DMS79 (cell line): Measurements from ENCODE around the gene TMEM235.
"Not testable (repeated sequence)": the region's sequence is repeated elsewhere in the genome, so short reads cannot be mapped to it uniquely, and the experiment has no call there.

Source experiments
- DNase-seq: peaks from one replicate; lab custom pipeline; 2025; lab: John Stamatoyannopoulos, UW

TMEM235 gene

DNA sequence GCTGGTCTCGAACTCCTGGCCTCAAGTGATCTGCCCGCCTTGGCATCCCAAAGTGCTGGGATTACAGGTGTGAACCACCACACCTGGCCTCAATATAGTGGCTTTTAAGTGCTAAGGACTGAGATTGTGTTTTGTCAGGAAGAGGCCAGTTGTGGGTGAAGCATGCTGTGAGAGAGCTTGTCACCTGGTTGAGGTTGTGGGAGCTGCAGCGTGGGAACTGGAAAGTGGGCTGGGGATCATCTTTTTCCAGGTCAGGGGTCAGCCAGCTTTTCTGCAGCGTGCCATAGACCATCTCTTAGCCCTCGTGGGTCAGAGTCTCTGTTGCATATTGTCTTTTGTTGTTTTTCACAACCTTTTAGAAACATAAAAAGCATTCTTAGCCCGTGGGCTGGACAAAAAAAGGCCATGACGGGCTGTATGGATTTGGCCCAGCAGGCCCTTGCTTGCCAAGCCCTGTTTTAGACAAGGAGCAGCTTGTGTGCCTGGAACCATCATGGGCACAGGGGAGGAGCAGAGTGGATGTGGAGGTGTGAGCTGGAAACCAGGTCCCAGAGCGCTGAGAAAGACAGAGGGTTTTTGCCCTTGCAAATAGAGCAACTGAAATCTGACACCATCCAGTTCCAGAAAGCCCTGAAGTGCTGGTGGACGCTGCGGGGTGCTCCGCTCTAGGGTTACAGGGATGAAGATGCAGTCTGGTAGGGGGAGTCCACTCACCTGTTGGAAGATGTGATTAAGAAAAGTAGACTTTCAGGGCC lies 11.9 kb upstream of the TMEM235 start:
- DNase-seq: no peak

GRCh38 chr17:78223061-78223460 lies 8.4 kb upstream of the TMEM235 start:
- DNase-seq: no peak

DNA sequence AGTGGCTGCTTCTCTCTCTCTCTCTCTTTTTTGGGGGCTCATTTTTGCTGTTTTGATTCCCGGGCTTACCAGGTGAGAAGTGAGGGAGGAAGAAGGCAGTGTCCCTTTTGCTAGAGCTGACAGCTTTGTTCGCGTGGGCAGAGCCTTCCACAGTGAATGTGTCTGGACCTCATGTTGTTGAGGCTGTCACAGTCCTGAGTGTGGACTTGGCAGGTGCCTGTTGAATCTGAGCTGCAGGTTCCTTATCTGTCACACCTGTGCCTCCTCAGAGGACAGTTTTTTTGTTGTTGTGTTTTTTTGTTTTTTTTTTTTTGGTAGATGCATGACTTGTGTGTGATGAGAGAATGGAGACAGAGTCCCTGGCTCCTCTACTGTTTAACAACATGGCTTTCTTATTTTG lies 7.7 kb upstream of the TMEM235 start:
- DNase-seq: no peak

DNA sequence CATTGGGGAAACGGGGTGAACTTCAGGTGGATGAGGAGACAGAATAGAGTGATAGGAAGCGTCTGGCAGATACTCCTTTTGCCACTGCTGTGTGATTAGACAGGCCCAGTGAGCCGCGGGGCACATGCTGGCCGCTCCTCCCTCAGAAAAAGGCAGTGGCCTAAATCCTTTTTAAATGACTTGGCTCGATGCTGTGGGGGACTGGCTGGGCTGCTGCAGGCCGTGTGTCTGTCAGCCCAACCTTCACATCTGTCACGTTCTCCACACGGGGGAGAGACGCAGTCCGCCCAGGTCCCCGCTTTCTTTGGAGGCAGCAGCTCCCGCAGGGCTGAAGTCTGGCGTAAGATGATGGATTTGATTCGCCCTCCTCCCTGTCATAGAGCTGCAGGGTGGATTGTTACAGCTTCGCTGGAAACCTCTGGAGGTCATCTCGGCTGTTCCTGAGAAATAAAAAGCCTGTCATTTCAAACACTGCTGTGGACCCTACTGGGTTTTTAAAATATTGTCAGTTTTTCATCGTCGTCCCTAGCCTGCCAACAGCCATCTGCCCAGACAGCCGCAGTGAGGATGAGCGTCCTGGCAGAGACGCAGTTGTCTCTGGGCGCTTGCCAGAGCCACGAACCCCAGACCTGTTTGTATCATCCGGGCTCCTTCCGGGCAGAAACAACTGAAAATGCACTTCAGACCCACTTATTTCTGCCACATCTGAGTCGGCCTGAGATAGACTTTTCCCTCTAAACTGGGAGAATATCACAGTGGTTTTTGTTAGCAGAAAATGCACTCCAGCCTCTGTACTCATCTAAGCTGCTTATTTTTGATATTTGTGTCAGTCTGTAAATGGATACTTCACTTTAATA lies 7.0 kb upstream of the TMEM235 start:
- no peak for DNase-seq

GRCh38 chr17:78225088-78225865 lies 6.2 kb upstream of the TMEM235 start:
- DNase-seq: no peak

- DNase-seq: no peak
These were observed 5.2 kb upstream of the TMEM235 start for GRCh38 chr17:78226055-78226758.

DNA sequence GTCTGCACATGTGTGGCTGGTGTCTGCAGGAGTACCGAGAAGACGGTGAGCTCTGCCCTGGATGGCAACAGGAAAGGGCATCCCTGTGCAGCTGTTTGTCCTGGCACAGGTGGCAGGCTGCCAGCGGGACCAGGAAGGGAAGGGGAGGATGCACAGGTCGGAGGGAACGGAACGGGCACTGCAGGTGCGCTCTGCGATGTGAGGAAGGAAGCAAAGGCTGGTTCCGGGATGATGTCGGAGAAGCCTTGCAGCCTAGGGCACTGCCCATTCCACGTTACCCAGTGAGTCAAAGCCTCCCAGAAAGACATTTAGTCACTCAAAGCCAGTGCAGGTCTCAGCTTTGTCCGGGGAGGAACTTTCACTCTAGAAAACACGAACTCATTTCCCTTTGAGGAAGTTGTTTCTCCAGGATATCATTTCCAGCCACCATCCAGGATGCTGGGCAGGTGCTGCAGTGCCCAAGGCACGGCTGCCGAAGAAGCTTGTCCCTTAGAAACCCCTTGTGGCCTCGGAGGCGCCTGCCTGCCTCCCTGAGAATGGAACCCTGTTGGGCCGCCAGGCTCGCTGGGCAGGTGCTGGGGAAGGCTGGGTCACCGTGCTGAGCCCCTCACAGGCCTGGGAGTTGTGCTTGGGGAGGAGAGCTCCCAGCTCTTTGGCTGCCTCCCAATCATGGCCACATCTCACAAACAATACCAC lies 4.5 kb upstream of the TMEM235 start:
- DNase-seq: no peak

- no peak for DNase-seq
These were observed 3.9 kb upstream of the TMEM235 start for GRCh38 chr17:78227455-78227916.

GRCh38 chr17:78228176-78228575 lies 3.3 kb upstream of the TMEM235 start:
- no peak for DNase-seq

- no peak for DNase-seq
These were observed 1.0 kb upstream of the TMEM235 start for GRCh38 chr17:78230252-78230962.

- no peak for DNase-seq
These were observed 794 bp downstream of the TMEM235 start for GRCh38 chr17:78231991-78232858.

DNA sequence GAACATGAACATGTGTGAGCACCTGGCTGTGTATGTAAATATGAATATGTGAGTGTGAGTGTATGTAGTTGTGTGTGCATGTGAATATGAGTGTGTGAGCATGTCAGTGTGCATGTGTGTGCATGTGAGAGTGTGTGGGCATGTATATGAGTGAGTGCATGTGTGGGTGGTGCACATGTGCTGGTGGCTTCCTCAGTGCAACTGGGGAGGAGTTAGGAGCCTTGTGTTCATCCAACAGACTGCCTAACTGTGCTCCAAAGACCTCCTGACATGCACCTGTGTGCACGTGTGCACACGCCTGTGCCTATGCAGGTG lies 1.4 kb downstream of the TMEM235 start:
- DNase-seq: no peak

GRCh38 chr17:78233678-78234077 lies 2.2 kb downstream of the TMEM235 start:
- no peak for DNase-seq

DNA sequence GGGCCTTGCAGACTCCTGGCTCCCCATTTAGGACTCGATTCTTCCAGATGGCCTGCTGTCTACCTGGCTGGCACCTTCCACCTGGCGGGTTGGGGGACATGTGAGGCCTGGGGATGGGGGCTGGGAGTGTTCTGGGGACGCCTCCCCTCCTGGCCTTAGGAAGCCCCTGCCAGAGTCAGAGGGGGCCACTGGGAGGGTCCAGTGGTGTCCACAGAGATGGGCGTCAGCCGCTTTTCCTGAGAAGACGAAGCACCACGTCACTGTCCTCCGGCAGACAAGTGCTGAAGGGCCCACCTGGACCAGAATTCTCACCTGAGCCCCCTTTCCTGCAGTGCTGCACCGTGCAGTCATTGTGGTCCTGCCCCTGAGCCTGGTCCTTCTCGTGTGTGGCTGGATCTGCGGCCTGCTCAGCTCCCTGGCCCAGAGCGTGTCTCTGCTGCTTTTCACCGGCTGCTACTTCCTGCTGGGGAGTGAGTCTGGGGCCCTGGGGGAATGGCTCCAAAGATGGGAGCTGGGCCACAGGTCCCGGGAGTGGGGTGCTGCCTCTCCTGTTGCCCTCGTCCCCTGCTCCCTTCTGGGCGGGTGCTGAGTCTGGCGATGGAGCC lies 2.9 kb downstream of the TMEM235 start:
- no peak for DNase-seq

GRCh38 chr17:78235022-78235421 lies 3.6 kb downstream of the TMEM235 start:
- DNase-seq: not testable (repeated sequence)

- no peak for DNase-seq
These were observed 4.5 kb downstream of the TMEM235 start for GRCh38 chr17:78235885-78236284.

DNA sequence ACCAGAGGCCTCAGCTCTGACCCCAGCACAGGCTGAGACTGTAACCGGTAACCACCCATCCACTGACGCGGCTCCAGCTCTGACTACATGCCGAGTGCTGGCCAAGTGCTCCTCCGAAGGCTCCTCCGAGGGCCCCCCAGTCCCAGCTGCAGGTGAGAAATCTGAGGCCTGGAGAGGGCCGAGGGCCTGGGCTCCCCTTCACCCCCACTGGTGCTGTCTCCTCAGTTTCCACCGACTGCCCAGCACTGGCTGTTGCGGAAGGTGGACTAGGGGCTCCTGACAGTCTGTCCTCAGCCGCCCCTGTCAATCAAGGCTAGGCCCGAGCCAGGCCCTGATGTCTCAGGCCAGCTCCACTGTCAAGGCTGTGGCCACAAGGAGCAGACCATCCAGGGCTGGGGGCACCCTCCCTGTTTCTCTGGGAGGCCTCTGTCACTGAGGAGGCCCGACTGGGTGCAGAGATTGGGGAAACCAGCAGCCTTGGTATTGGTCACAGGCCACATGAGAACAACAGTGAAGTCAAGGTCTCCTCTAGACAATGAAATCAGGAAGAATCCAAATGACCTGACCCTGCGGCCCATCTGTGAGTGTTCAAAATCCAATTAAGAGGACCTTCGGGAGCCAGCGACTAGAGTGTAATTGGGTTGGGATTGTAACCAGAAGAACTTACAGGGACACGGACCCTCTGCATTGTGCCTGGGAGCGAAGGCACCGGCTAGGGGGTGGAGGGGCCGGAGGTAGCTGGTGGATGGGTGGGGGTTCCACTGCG lies 5.1 kb downstream of the TMEM235 start:
- DNase-seq: no peak

GRCh38 chr17:78237401-78238012 lies 6.1 kb downstream of the TMEM235 start:
- no peak for DNase-seq
